Measurements from ENCODE around the gene TNFSF12.

Gene TNFSF12

GRCh38 chr17:7588553-7589203 lies 39.8 kb downstream of the TNFSF12 start:
- Histone ChIP-seq H3K4me1 (ENCODE audit: insufficient read depth, low read length, severe bottlenecking) (peaks cover 16% of the 10 kb centered on the region), H3K9me2 (ENCODE audit: low read depth, low read length) (no peaks in the 10 kb centered on the region), H3K79me2 (ENCODE audit: insufficient read depth, low read length) (no peaks in the 10 kb centered on the region), H3K27me3 (ENCODE audit: insufficient read depth, low read length) (no peaks in the 10 kb centered on the region), H3K36me3 (ENCODE audit: insufficient read depth, low read length) (peaks cover 63% of the 10 kb centered on the region), H4K20me1 (ENCODE audit: insufficient read depth, low read length) (no peaks in the 10 kb centered on the region), H3K9me3 (ENCODE audit: low read length) (no peaks in the 10 kb centered on the region), H3K4me2 (ENCODE audit: low read length) (no peak overlapping the region), H3K4me3 (ENCODE audit: low read depth, low read length, poor library complexity, severe bottlenecking) (no peak overlapping the region), H3K27ac (ENCODE audit: low read depth, low read length, poor library complexity, severe bottlenecking) (no peak overlapping the region), H3F3A (ENCODE audit: insufficient read depth, low read length) (no peaks in the 10 kb centered on the region), H2AFZ (ENCODE audit: low read length) (no peak overlapping the region), H3K9ac (ENCODE audit: low read length) (no peak overlapping the region)
- TF ChIP-seq EZH2 (IDR thresholded peaks at IDR 0.05; ENCODE audit: borderline replicate concordance, low read length) (no peak), CTCF (IDR thresholded peaks at IDR 0.05; ENCODE audit: low read length) (no peak)

GRCh38 chr17:7589204-7589868 lies 40.5 kb downstream of the TNFSF12 start:
- H2AFZ ChIP-seq (ENCODE audit: low read length) = no peak overlapping the region
- H3K9ac ChIP-seq (ENCODE audit: low read length) = no peak overlapping the region
- peaks cover 70% of the 10 kb centered on the region for H3K36me3 ChIP-seq (ENCODE audit: insufficient read depth, low read length)
- H3F3A ChIP-seq (ENCODE audit: insufficient read depth, low read length) = no peaks in the 10 kb centered on the region
- H3K4me1 ChIP-seq (ENCODE audit: insufficient read depth, low read length, severe bottlenecking) = peaks cover 14% of the 10 kb centered on the region
- H3K27me3 ChIP-seq (ENCODE audit: insufficient read depth, low read length) = no peaks in the 10 kb centered on the region
- H3K9me2 ChIP-seq (ENCODE audit: low read depth, low read length) = no peaks in the 10 kb centered on the region
- no peaks in the 10 kb centered on the region for H3K79me2 ChIP-seq (ENCODE audit: insufficient read depth, low read length)
- no peaks in the 10 kb centered on the region for H4K20me1 ChIP-seq (ENCODE audit: insufficient read depth, low read length)
- TF ChIP-seq EZH2 (IDR thresholded peaks at IDR 0.05; ENCODE audit: borderline replicate concordance, low read length) = no peak
- TF ChIP-seq CTCF (IDR thresholded peaks at IDR 0.05; ENCODE audit: low read length) = peak; percentile 47
- no peak overlapping the region for H3K4me2 ChIP-seq (ENCODE audit: low read length)
- no peak overlapping the region for H3K27ac ChIP-seq (ENCODE audit: low read depth, low read length, poor library complexity, severe bottlenecking)
- no peak overlapping the region for H3K4me3 ChIP-seq (ENCODE audit: low read depth, low read length, poor library complexity, severe bottlenecking)
- H3K9me3 ChIP-seq (ENCODE audit: low read length) = no peaks in the 10 kb centered on the region

GRCh38 chr17:7589891-7590691 lies 41.2 kb downstream of the TNFSF12 start, which contains the start of gene SOX15:
Gene SOX15 (minus strand): TSS chr17:7590094. CDS start chr17:7589676, 418 bp downstream.
- Histone ChIP-seq H2AFZ (ENCODE audit: low read length) (no peak within 1 kb of the TSS), H3K79me2 (ENCODE audit: insufficient read depth, low read length) (no peaks in the 10 kb centered on the region), H3K4me2 (ENCODE audit: low read length) (no peak within 1 kb of the TSS), H3F3A (ENCODE audit: insufficient read depth, low read length) (no peaks in the 10 kb centered on the region), H3K9me2 (ENCODE audit: low read depth, low read length) (no peaks in the 10 kb centered on the region), H4K20me1 (ENCODE audit: insufficient read depth, low read length) (no peaks in the 10 kb centered on the region), H3K4me1 (ENCODE audit: insufficient read depth, low read length, severe bottlenecking) (peaks cover 6% of the 10 kb centered on the region), H3K27ac (ENCODE audit: low read depth, low read length, poor library complexity, severe bottlenecking) (no peak within 1 kb of the TSS), H3K27me3 (ENCODE audit: insufficient read depth, low read length) (no peaks in the 10 kb centered on the region), H3K4me3 (ENCODE audit: low read depth, low read length, poor library complexity, severe bottlenecking) (no peak within 1 kb of the TSS), H3K36me3 (ENCODE audit: insufficient read depth, low read length) (peaks cover 75% of the 10 kb centered on the region), H3K9me3 (ENCODE audit: low read length) (no peaks in the 10 kb centered on the region), H3K9ac (ENCODE audit: low read length) (no peak within 1 kb of the TSS)
- no peak for TF ChIP-seq CTCF (IDR thresholded peaks at IDR 0.05; ENCODE audit: low read length)
- no peak for TF ChIP-seq EZH2 (IDR thresholded peaks at IDR 0.05; ENCODE audit: borderline replicate concordance, low read length)

Data from OCI-LY1 (cell line).